ENCODE results near the gene INO80D. TPM values are rescaled to one million over a fixed set of nuclear protein-coding genes. Genes with fewer than 3 reads are reported as not detected.

Gene INO80D
- total and polyA plus RNA-seq, 11 donors: 2.9 to 21.7 (median 14.7) TPM

- peaks cover 0 to 22% (median 0%) of the 10 kb centered on the region in 12 donors for H3K4me1 ChIP-seq
- H3K36me3 ChIP-seq: no peaks in the 10 kb centered on the region
- intact Hi-C loops (cut with DNase I): loop anchor here in 2 of 10 donors (5.0 kb wide), 2 partner anchors 181 to 1621 kb away; no protein-coding TSS in a partner anchor
- DNase-seq: no peak
- ATAC-seq: no peak
- no peaks in the 10 kb centered on the region for H3K27me3 ChIP-seq
- peaks cover 0 to 6% (median 0%) of the 10 kb centered on the region in 12 donors for H3K9me3 ChIP-seq
- no peak overlapping the region for H3K4me3 ChIP-seq
- 73 to 88% (median 85%) methylated on average over 5 of the region's 5 CpGs for WGBS, 4 donors
- TF ChIP-seq POLR2A (IDR thresholded peaks at IDR 0.05): no peak
- TF ChIP-seq CTCF (IDR thresholded peaks at IDR 0.05): no peak
- no peak overlapping the region for H3K27ac ChIP-seq
Measured at GRCh38 chr2:205948496-205948837, 137.5 kb downstream of the INO80D start.

- no peak overlapping the region for H3K4me3 ChIP-seq
- peak; percentile 87 to 91 (median 90) for ATAC-seq
- 22 to 26% (median 24%) methylated on average over 15 of the region's 15 CpGs for WGBS, 4 donors
Measured at GRCh38 chr2:205947621-205948495, 138.1 kb downstream of the INO80D start.

GRCh38 chr2:205946226-205946625, 139.7 kb downstream of the INO80D start:
- Histone ChIP-seq H3K36me3 (no peaks in the 10 kb centered on the region), H3K4me1 (peaks cover 0 to 22% (median 0%) of the 10 kb centered on the region in 12 donors), H3K9me3 (peaks cover 0 to 3% (median 0%) of the 10 kb centered on the region in 12 donors), H3K4me3 (no peak overlapping the region), H3K27ac (no peak overlapping the region), H3K27me3 (no peaks in the 10 kb centered on the region)
- ATAC-seq: no peak
- intact Hi-C loops (cut with DNase I): loop anchor here in 2 of 10 donors (5.0 kb wide), 2 partner anchors 179 to 1619 kb away; no protein-coding TSS in a partner anchor
- TF ChIP-seq CTCF (IDR thresholded peaks at IDR 0.05): no peak
- TF ChIP-seq POLR2A (IDR thresholded peaks at IDR 0.05): no peak
- no peak for DNase-seq
- 73 to 86% (median 82%) methylated on average over 6 to 7 of the region's 7 CpGs for WGBS, 4 donors

More at GRCh38 chr2:205947621-205948495, 138.1 kb downstream of the INO80D start:
- intact Hi-C loops (cut with DNase I): loop anchor here in 2 of 10 donors (5.0 kb wide), 2 partner anchors 181 to 1621 kb away; no protein-coding TSS in a partner anchor
- peak in 4 of 5 donors; percentile 57 to 73 (median 62) for DNase-seq
- Histone ChIP-seq H3K36me3 (no peaks in the 10 kb centered on the region), H3K9me3 (peaks cover 0 to 6% (median 0%) of the 10 kb centered on the region in 12 donors), H3K27ac (peak overlapping the region in 4 of 12 donors; percentile 1 to 46 (median 8)), H3K27me3 (no peaks in the 10 kb centered on the region), H3K4me1 (peaks cover 0 to 22% (median 0%) of the 10 kb centered on the region in 12 donors)
- TF ChIP-seq POLR2A (IDR thresholded peaks at IDR 0.05): no peak
- TF ChIP-seq CTCF (IDR thresholded peaks at IDR 0.05): peak; percentile 85 to 97 (median 92)

Other genes starting within 250 kb of the INO80D start
- 100 to 1,000 TPM; 302 to 804 (median 536) TPM for gene NDUFS1, start 73.3 kb upstream of the INO80D start, total RNA-seq
- 100 to 1,000 TPM in 1 of 2 donors, 10 to 100 TPM in 1; 97.0 to 168 TPM for gene NDUFS1, start 73.3 kb upstream of the INO80D start, polyA plus RNA-seq
- 100 to 1,000 TPM; 123 to 326 (median 244) TPM for gene EEF1B2, start 73.7 kb upstream of the INO80D start, total RNA-seq
- 100 to 1,000 TPM; 208 to 820 TPM for gene EEF1B2, start 73.7 kb upstream of the INO80D start, polyA plus RNA-seq
- 10 to 100 TPM in 5 of 9 donors, 1 to 10 TPM in 4; 4.7 to 14.8 (median 10.2) TPM for gene ZDBF2, start 188.5 kb upstream of the INO80D start, total RNA-seq
- 1 to 10 TPM; 1.2 to 1.7 TPM for gene ZDBF2, start 188.5 kb upstream of the INO80D start, polyA plus RNA-seq

Data from heart left ventricle (tissue), 16 donors.